HG02943 (cell line): ENCODE results near the gene KCNB1.

Experiments used
- ATAC-seq: cut with Tn5 transposase; IDR thresholded peaks from one replicate; pipeline ENCODE4 v1.9.1; 2021; ENCODE audit warnings: mild to moderate bottlenecking, low read depth, moderate library complexity; ENCODE audit not compliant: unreplicated experiment

KCNB1 gene

GRCh38 chr20:49395183-49395582 lies 87.3 kb downstream of the KCNB1 start:
- no peak for ATAC-seq

DNA sequence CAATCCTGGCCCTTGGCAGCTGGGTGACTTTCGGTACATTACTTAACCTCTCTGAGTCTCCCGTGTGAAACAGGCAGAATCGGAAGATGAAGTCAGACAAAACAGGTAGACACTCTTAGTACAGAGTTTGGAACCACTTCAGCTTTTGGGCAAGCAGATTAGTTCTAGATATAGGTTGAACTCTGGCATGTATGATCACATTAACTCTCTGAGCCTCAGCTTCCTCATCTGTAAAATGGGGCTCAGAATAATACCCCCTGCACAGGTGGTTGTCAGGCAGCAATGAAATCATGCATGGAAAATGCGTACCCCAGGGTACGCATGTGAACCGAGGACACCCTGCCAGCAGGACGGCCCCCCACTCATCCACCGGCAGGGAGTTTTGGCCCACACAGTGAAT lies 87.7 kb downstream of the KCNB1 start:
- no peak for ATAC-seq

DNA sequence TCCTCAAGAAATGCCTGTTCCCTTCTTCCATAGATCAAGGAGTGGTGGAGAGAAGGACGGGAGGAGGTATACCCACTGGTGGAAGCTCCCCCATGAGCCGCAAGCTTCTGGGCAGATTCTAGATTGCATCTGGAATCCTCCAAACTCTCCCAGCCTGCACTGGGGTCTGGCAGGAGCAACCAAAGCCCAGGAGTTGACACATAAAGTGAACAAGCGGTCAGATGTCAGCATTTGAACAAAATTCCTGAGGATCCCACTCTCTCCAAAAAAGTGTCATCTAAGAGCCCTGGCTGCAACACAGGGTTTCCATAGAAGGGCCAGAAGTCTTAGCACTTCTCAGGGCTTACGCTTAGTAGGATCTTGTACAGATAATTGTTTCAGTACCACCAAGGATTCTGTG lies 88.2 kb downstream of the KCNB1 start:
- ATAC-seq = no peak

DNA sequence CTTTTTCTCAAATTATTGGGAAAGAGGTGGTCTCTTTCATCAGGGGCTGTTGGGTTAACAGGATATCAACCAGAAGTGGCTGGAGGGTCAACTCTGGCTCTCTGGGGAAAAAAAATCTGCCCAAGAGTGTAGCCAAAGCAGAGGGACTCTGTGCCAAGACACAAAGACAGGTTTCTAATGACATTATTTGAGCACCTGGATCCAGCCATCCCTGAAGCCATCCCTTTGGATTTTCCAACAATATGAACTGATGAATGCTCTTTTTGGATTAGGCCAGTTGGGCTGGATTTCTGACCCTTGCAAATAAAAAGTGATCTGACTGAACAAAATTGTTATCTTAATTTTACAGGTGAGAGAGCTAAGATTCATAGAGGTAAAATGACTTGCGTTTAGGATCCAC lies 88.7 kb downstream of the KCNB1 start:
- ATAC-seq = no peak

DNA sequence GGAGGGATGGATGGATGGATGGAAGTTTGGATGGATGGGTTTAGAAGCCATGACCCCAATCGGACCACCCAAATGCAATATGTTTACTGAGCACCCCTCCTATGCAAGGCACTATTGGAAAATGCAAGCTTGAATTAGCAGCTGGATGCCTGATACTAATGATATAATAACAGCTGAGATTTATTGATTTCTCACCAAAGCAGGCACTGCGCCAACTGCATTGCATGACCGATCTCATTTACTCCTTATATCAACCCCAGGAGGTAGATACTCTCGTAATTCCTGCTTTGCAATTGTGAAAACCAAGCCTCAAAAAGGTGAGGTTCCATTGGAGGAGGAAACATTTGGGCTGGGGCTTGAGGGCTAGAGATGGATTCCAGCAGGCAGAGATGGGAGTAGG lies 89.7 kb downstream of the KCNB1 start:
- ATAC-seq = no peak

GRCh38 chr20:49391404-49392245 lies 90.8 kb downstream of the KCNB1 start:
- no peak for ATAC-seq

GRCh38 chr20:49389854-49390253 lies 92.6 kb downstream of the KCNB1 start:
- no peak for ATAC-seq

DNA sequence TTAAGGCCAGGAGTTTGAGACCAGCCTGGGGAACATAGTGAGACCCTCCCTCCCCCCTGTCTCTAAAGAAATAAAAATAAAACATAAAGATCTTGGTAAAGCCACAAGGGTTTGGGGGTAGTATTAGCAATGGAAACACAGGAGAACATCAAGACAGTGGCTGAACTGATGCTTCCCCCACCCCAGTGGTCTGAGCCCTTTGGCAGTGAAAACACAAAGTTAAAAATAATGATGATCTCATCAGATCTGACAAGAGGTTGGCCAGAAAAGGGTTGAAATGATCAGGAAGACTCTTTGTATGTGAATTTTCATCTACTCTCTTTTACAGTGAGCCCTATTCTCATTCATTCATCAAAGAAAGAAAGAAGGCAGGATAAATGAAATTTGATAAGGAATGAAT lies 93.7 kb downstream of the KCNB1 start:
- no peak for ATAC-seq

GRCh38 chr20:49387581-49387939 lies 94.9 kb downstream of the KCNB1 start:
- no peak for ATAC-seq

DNA sequence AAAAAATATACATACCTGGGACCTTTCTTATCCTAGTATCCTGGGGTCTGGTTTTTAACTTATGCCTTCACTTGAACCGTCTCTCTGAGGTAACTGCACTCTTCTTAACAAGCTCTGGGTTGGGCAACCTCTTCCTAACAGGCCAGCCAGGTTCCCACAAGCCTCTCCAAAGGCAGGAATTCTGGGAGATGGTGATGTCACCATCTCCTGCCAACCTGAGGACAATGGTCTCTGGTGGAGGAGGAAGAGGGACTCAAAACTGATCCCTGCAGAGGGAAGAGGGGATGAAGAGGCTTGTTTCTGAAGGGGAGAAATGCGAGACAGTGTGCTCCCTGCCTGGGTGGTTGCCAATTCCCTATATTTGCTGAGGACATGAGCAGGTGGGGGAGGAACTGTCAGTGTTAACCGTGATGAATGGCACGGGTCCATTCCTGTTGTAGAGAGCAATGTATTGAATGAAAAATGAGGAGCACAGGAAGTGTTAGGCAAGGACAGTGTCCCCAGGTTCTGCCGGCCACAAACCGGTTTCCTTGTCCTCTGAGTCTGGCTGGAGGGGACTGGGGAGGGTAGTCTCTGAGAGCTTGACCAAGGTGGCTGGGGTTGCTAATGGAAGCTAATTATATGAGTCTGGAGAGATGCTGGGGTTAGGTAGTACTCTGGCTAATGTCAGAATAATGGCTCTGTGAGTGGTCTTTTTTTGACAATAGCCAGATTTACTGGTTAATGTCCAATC lies 95.5 kb downstream of the KCNB1 start:
- no peak for ATAC-seq

- no peak for ATAC-seq
Measured at GRCh38 chr20:49385465-49385864, 97.0 kb downstream of the KCNB1 start.

DNA sequence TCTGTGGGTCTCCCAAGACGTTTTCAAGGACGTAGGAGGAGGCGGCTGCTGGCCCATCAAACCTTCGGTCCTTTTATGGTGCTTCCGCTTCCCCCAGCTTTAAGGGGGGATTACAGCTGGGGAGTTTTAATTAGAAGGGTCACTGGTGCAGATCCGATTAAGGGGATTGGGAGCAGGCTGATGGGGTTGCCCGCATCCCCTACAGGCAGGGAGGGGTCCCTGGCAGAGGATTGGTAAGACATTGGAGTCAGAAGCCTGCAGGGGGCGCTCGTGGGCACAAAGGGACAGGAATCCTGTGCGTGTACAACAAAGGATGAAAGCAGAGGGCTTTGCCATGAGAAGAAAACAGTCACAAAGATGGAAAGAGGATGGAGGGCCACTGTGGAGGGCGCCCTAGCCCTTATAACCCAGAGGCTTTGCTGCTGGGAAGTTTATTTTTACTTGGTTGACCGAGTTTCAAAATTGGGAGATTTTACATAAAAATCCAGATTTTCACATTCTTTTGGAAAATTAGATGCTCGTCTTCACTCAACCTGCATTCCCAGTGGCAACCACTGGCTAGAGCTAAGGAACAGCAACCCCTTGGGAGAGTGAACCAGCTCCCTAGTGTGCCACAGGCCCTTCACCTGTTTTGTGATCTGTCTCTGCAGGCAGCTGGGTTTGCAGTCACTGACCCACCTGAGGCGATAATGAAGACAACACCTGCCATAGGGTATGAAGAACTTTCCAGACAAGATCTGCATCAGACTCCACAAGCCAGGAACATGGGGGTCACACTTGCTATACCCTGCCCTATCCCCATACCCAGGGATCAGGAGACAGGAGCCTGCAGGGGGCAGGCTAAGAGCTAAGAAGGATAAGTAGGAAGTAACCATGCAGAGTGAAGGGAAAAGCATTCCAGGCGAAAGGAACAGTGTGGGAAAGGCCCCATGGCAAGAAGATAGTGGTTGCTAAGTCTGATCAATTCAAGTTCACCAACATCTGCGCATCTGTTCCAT lies 97.7 kb downstream of the KCNB1 start:
- no peak for ATAC-seq

DNA sequence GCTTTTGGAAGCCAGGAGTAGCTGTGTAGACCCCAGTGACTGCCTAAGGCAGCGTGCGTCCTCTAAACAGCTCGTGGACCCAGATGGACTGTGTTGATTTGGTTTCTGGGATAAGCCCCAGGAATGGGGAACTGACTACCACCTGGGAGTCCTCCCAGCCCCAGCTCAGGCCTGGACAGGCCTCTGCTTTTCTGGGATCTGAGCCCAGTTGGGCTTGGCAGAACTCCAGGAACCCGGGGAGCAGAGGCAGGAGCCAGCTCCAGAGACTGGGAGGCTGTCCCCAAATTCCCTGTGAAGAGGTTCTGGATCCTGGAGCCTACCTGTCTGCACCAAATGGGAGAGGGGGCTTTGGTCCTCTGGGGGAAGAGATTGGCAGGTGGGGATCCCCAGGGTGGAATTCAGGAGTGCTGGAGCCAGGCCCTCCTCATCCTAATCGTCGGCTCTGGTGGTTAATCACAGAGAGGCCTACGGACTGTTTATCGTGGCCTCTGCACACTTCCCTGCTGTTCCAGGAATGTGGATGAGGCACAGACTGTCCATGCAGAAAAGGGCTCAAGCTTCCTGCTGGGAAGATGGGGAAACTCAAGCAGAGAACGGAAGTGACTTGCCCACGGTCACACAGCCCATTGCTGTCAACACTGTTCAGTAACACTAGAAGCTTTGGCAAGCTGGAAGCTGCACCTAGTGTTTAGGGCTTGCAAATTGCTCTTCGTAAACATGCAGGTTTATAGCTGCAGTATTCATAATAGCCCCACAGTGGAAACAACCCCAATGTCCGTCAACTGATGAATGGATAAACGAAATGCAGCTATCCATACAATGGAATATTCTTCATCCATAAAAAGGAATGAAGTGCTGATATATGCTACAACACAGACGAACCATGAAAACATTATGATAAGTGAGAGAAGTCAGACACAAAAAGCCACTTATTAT lies 100.6 kb downstream of the KCNB1 start:
- ATAC-seq = no peak

DNA sequence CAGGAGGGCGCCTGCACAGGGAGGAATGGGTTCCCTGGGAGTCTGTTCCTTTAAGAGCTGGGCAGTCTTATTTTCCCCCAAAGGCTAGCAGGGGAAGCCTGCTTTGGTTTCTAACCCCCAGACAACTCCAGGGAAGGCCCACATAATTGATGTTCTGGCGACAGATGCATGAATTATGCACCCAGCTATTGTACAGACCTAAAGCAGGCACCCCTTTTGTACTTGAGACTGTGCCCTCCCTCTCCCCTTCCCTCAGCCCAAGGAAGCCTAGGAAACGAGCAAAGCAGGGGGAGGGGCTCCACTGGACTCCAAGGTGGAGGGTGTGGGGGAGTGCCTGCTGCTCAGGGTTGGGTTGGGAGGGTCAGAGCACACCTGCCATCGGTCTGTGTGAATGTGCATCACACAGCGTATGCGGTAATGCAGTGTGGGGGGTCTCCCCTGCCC lies 102.1 kb downstream of the KCNB1 start:
- ATAC-seq = no peak

DNA sequence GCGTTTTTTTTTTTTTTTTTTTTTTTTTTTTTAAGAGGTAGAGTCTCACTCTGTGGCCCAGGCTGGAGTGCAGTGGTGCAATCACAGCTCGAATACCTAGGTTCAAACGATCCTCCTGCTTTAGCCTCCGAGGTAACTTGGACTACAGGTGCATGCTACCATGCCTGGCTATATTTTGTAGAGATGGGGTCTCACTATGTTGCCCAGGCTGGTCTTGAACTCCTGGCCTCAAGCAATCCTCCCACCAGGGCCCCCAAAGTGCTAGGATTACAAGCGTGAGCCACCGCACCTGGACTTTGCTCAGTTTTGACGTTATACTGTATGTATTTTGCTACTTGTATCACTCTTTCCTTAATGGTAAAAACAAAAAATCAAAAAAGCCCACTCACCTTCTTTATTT lies 103.1 kb downstream of the KCNB1 start:
- no peak for ATAC-seq

- ATAC-seq = no peak
Measured at GRCh38 chr20:49377326-49377725, 105.1 kb downstream of the KCNB1 start.

- no peak for ATAC-seq
Measured at GRCh38 chr20:49375170-49375569, 107.3 kb downstream of the KCNB1 start.

GRCh38 chr20:49372095-49372734 lies 110.3 kb downstream of the KCNB1 start:
- ATAC-seq = no peak

DNA sequence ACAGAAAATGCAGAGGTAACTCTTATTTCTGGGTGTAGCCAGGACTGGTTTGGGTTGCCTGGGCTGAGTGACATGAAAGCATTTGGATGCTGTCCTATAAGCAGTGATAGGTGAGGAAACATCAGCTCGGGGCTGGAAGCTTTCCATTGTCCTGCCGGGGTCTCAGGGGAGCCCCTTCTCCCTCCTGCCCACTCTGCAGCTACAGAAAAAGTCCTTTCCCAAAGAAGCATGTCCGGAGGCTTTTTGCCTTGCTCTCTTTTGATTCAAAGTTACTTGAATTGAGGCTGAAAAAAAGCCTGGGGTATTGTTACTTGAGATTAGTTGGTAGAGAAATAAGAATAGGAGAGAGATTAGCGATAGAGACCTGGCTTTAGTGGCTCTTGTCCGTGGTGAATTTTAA lies 113.9 kb downstream of the KCNB1 start:
- ATAC-seq = no peak
